ENCODE results near the gene IGFBP1. TPM values are rescaled to one million over a fixed set of nuclear protein-coding genes. Genes with fewer than 3 reads are reported as not detected.

Gene IGFBP1
- total RNA-seq, 3 donors from 2014 or later (not counting 1 experiment from before 2014, with no cell fraction given) = not detected

- no peaks in the 10 kb centered on the region for H3K4me1 ChIP-seq (ENCODE audit: control insufficient read depth, insufficient read depth, low read length)
- DNase-seq = no peak
- H3K4me1 Mint-ChIP-seq = no peaks in the 10 kb centered on the region
- no peaks in the 10 kb centered on the region for H3K9me3 ChIP-seq (ENCODE audit: control insufficient read depth, insufficient read depth, low read length)
- no peak for ATAC-seq
- 72% methylated on average over 4 of the region's 4 CpGs for WGBS (ENCODE audit: insufficient coverage)
- peaks cover 30 to 75% of the 10 kb centered on the region in 2 donors for H3K27me3 Mint-ChIP-seq (ENCODE audit: low read depth in 2 of 2)
- intact Hi-C loops (cut with micrococcal nuclease) = no loop called here
- H3K36me3 ChIP-seq (ENCODE audit: control insufficient read depth, insufficient read depth, low read length) = no peaks in the 10 kb centered on the region
- H3K36me3 Mint-ChIP-seq = no peaks in the 10 kb centered on the region
- no peaks in the 10 kb centered on the region for H3K9me3 Mint-ChIP-seq
- peaks cover 7% of the 10 kb centered on the region for H3K27me3 ChIP-seq (ENCODE audit: control insufficient read depth, insufficient read depth, low read length)
- TF ChIP-seq CTCF (IDR thresholded peaks at IDR 0.05) = no peak
- H3K4me3 ChIP-seq (ENCODE audit: low read length) = no peak overlapping the region
- no peak overlapping the region for H3K27ac ChIP-seq (ENCODE audit: low read length)
- no peak overlapping the region for H3K27ac Mint-ChIP-seq
- H3K4me3 Mint-ChIP-seq = no peak overlapping the region
Observed at GRCh38 chr7:45893996-45894664, 5.8 kb downstream of the IGFBP1 start.

GRCh38 chr7:45894665-45895062 is 6.4 kb downstream of the IGFBP1 start:
- TF ChIP-seq CTCF (IDR thresholded peaks at IDR 0.05) = no peak
- peaks cover 25 to 70% of the 10 kb centered on the region in 2 donors for H3K27me3 Mint-ChIP-seq (ENCODE audit: low read depth in 2 of 2)
- no peak overlapping the region for H3K4me3 Mint-ChIP-seq

GRCh38 chr7:45897042-45897690 is 8.9 kb downstream of the IGFBP1 start:
- Mint-ChIP-seq H3K36me3 (no peaks in the 10 kb centered on the region), H3K9me3 (peaks cover 0 to 3% of the 10 kb centered on the region in 2 donors), H3K4me1 (no peaks in the 10 kb centered on the region), H3K27ac (no peak overlapping the region), H3K4me3 (no peak overlapping the region), H3K27me3 (ENCODE audit: low read depth in 2 of 2) (peaks cover 28 to 48% of the 10 kb centered on the region in 2 donors)
- DNase-seq (no peak), ATAC-seq (no peak)
- no peaks in the 10 kb centered on the region for H3K9me3 ChIP-seq (ENCODE audit: control insufficient read depth, insufficient read depth, low read length)
- intact Hi-C loops (cut with micrococcal nuclease) = no loop called here
- 100% methylated on average over 1 of the region's 1 CpG for WGBS (ENCODE audit: insufficient coverage)
- H3K27me3 ChIP-seq (ENCODE audit: control insufficient read depth, insufficient read depth, low read length) = peaks cover 5% of the 10 kb centered on the region
- no peaks in the 10 kb centered on the region for H3K36me3 ChIP-seq (ENCODE audit: control insufficient read depth, insufficient read depth, low read length)
- no peaks in the 10 kb centered on the region for H3K4me1 ChIP-seq (ENCODE audit: control insufficient read depth, insufficient read depth, low read length)
- no peak for TF ChIP-seq CTCF (IDR thresholded peaks at IDR 0.05)
- no peak overlapping the region for H3K4me3 ChIP-seq (ENCODE audit: low read length)
- no peak overlapping the region for H3K27ac ChIP-seq (ENCODE audit: low read length)

More at GRCh38 chr7:45894665-45895062, 6.4 kb downstream of the IGFBP1 start:
- no peak for DNase-seq
- H3K9me3 Mint-ChIP-seq = no peaks in the 10 kb centered on the region
- no peaks in the 10 kb centered on the region for H3K4me1 Mint-ChIP-seq
- Histone ChIP-seq H3K4me3 (ENCODE audit: low read length) (no peak overlapping the region), H3K9me3 (ENCODE audit: control insufficient read depth, insufficient read depth, low read length) (no peaks in the 10 kb centered on the region), H3K27me3 (ENCODE audit: control insufficient read depth, insufficient read depth, low read length) (peaks cover 5% of the 10 kb centered on the region), H3K4me1 (ENCODE audit: control insufficient read depth, insufficient read depth, low read length) (no peaks in the 10 kb centered on the region), H3K27ac (ENCODE audit: low read length) (no peak overlapping the region), H3K36me3 (ENCODE audit: control insufficient read depth, insufficient read depth, low read length) (no peaks in the 10 kb centered on the region)
- intact Hi-C loops (cut with micrococcal nuclease) = no loop called here
- ATAC-seq = no peak
- no peak overlapping the region for H3K27ac Mint-ChIP-seq
- H3K36me3 Mint-ChIP-seq = no peaks in the 10 kb centered on the region

All from natural killer cell (primary cell).